Breast epithelium (tissue), 4 donors: ENCODE results near the gene IGF2BP1. TPM values are rescaled to one million over a fixed set of nuclear protein-coding genes. Genes with fewer than 3 reads are reported as not detected.

Experiments
- DNase-seq, 2 donors: peaks; one replicate each; pipeline ENCODE4 v3.0.0-alpha.2; 2019; ENCODE audit warnings: low spot score in 2 of 2
- H3K27ac ChIP-seq, 2 donors: fragments of 200-600 bp; sonication (generic) in 1 of 2; one replicate each; pipeline ENCODE4 v1.5.1; 2016 to 2019; ENCODE audit warnings: mild to moderate bottlenecking in 1 of 2
- H3K27me3 ChIP-seq, 2 donors: fragments of 200-600 bp; sonication (generic) in 1 of 2; one replicate each; pipeline versions ENCODE4 v1.5.1 to v1.6.0; 2017 to 2019; ENCODE audit warnings: control low read depth in 1 of 2, mild to moderate bottlenecking in 1 of 2
- H3K36me3 ChIP-seq: fragments of 200-600 bp; one replicate; pipeline ENCODE4 v1.5.1; 2019
- H3K4me1 ChIP-seq, 2 donors: fragments of 200-600 bp; sonication (generic); one replicate each; pipeline ENCODE4 v1.5.1; 2016 to 2019; ENCODE audit warnings: control low read depth in 1 of 2
- H3K4me3 ChIP-seq, 3 donors: fragments of 200-600 bp; sonication (generic); 1 replicate in 2 of 3; 2 replicates in 1 of 3; pipeline ENCODE4 v1.5.1; 2016 to 2019; ENCODE audit warnings: mild to moderate bottlenecking in 3 of 3, moderate library complexity in 2 of 3
- H3K9me3 ChIP-seq, 2 donors: fragments of 200-600 bp; sonication (generic) in 1 of 2; one replicate each; pipeline ENCODE4 v1.5.1; 2016 to 2019; ENCODE audit warnings: control low read depth in 1 of 2
- CTCF ChIP-seq, 3 donors: fragments of 450-650 bp; IDR thresholded peaks; one replicate each; pipeline ENCODE4 v1.5.1; 2016 to 2017; ENCODE audit warnings: antibody characterized with exemption in 3 of 3, mild to moderate bottlenecking in 3 of 3, moderate library complexity in 3 of 3
- POLR2A ChIP-seq: fragments of 450-650 bp; IDR thresholded peaks from one replicate; pipeline ENCODE4 v1.6.1; 2016; ENCODE audit warnings: antibody characterized with exemption, mild to moderate bottlenecking, moderate library complexity
- POLR2AphosphoS5 ChIP-seq, 3 donors: sonication (generic); formaldehyde crosslinking; IDR thresholded peaks; one replicate each; pipeline ENCODE4 v1.6.1; 2017; ENCODE audit warnings: antibody characterized with exemption in 3 of 3
- intact Hi-C: fragments of 100-400 bp; cut with DNase I; formaldehyde crosslinking; loops from one replicate; pipeline ENCODE4 v1.15.1; 2023; ENCODE audit warnings: low total_unique reads
- total RNA-seq, 3 donors: library from RNA; depleted of rRNA; stranded (reverse); fragments of >200 nt; gene quantifications; one replicate each; pipeline ENCODE4 v1.1.0, GENCODE V29; 2016

IGF2BP1 gene
- total RNA-seq: not detected

- Histone ChIP-seq H3K4me3 (peak within 1 kb of the TSS in 1 of 3 donors; percentile 50), H3K27me3 (peaks cover 16 to 99% of the 10 kb centered on the region in 2 donors), H3K9me3 (no peaks in the 10 kb centered on the region), H3K36me3 (no peaks in the 10 kb centered on the region), H3K27ac (no peak within 1 kb of the TSS), H3K4me1 (peaks cover 0 to 4% of the 10 kb centered on the region in 2 donors)
- intact Hi-C loops: no loop called here
- DNase-seq: no peak
- TF ChIP-seq POLR2AphosphoS5 (IDR thresholded peaks at IDR 0.05): peak in 1 of 3 donors; percentile 10
- TF ChIP-seq POLR2A: no peak
Measured at GRCh38 chr17:48997103-48997826, at the start of gene IGF2BP1. Gene IGF2BP1, plus strand, starts transcription at chr17:48997385. Its CDS starts 361 bp downstream, at chr17:48997746.

- DNase-seq: no peak
- Histone ChIP-seq H3K4me1 (no peaks in the 10 kb centered on the region), H3K9me3 (no peaks in the 10 kb centered on the region), H3K4me3 (no peak overlapping the region), H3K27me3 (peaks cover 0 to 25% of the 10 kb centered on the region in 2 donors), H3K36me3 (no peaks in the 10 kb centered on the region), H3K27ac (no peak overlapping the region)
- intact Hi-C loops: no loop called here
- no peak for TF ChIP-seq CTCF (IDR thresholded peaks at IDR 0.05)
- TF ChIP-seq POLR2AphosphoS5 (IDR thresholded peaks at IDR 0.05): no peak
- no peak for TF ChIP-seq POLR2A
Measured at GRCh38 chr17:48951572-48951971, 45.6 kb upstream of the IGF2BP1 start.

- peaks cover 0 to 25% of the 10 kb centered on the region in 2 donors for H3K27me3 ChIP-seq
- TF ChIP-seq POLR2AphosphoS5 (IDR thresholded peaks at IDR 0.05) (no peak), CTCF (IDR thresholded peaks at IDR 0.05) (no peak), POLR2A (no peak)
- H3K4me3 ChIP-seq: no peak overlapping the region
- H3K4me1 ChIP-seq: no peaks in the 10 kb centered on the region
- intact Hi-C loops: no loop called here
- H3K9me3 ChIP-seq: no peaks in the 10 kb centered on the region
- no peaks in the 10 kb centered on the region for H3K36me3 ChIP-seq
- no peak for DNase-seq
- H3K27ac ChIP-seq: no peak overlapping the region
Measured at GRCh38 chr17:48952904-48953303, 44.3 kb upstream of the IGF2BP1 start.

DNA sequence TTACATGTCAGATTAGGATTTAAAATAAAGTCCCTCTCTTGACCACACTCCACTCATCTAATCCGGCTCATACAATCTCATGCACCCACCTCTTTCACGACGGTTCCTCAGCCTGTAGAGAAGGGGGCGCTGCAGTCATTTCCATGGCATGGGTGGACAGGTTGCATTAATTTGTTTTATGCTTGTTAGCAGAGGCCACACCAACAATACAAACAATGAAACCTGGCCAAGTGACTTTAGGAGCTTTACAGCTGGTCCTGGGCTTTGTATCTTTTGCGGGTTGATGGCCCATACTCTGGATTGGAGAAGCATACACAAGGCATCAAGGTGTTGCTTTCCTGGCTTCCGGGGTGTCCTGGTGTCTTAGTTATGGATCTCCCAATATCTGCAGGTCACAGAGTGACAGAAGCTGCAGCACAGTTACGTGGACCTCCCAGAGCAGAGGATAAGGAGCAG lies 42.9 kb upstream of the IGF2BP1 start:
- Histone ChIP-seq H3K9me3 (no peaks in the 10 kb centered on the region), H3K27me3 (peaks cover 0 to 33% of the 10 kb centered on the region in 2 donors), H3K27ac (no peak overlapping the region), H3K36me3 (no peaks in the 10 kb centered on the region), H3K4me3 (no peak overlapping the region), H3K4me1 (no peaks in the 10 kb centered on the region)
- no peak for DNase-seq
- intact Hi-C loops: no loop called here
- no peak for TF ChIP-seq POLR2A

DNA sequence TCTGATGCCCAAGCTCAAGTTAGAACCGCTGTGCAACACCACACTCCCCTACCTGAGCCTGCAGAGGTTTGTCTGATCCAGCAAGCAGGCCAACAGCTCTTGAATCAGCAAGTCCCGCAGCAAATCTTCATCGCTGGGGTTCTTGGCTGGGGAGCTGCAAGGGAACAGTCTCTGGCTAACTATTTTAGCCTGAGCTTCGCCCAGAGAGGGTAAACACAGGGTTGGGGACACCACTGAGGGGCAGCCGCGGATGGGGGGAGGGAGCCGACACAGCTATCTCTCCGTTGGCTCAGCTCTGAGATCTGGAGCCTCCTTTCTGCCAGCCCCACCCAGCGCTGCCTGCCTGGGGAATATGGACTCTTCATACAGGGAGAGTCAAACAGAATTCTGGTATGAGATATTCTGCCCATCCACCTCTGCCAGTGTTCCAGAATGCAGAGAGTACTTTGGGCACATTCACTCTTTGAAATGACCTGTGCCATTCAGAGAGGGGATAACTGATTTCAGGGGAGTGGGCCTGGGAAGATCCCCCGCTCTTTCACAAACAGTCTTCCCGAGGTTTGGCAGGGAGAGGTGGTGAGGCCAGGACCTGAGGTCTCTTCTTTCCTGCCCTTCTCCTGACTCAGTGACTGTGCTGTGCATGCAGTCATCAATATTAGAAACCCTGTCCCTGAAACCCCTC lies 36.2 kb upstream of the IGF2BP1 start:
- intact Hi-C loops: no loop called here
- no peak overlapping the region for H3K4me3 ChIP-seq
- no peaks in the 10 kb centered on the region for H3K9me3 ChIP-seq
- no peak for TF ChIP-seq CTCF (IDR thresholded peaks at IDR 0.05)
- no peak for TF ChIP-seq POLR2AphosphoS5 (IDR thresholded peaks at IDR 0.05)
- no peak for TF ChIP-seq POLR2A
- no peaks in the 10 kb centered on the region for H3K36me3 ChIP-seq
- DNase-seq: no peak
- H3K27ac ChIP-seq: no peak overlapping the region
- H3K27me3 ChIP-seq: peaks cover 0 to 42% of the 10 kb centered on the region in 2 donors
- H3K4me1 ChIP-seq: no peaks in the 10 kb centered on the region
